Fibroblast of lung (primary cell): Measurements from ENCODE around the gene ERBB4. TPM values are rescaled to one million over a fixed set of nuclear protein-coding genes. Genes with fewer than 3 reads are reported as not detected.

Source experiments
- DNase-seq, 2 donors: peaks; one replicate each; pipeline versions ENCODE4 v3.0.0 to v3.0.0-alpha.2; 2010; ENCODE audit warnings: low read depth in 2 of 2
- H2AFZ ChIP-seq: 2 replicates; pipeline ENCODE4 v1.5.1; 2012; ENCODE audit warnings: low read length, control low read depth, inconsistent platforms
- H3K27ac ChIP-seq: 2 replicates; pipeline ENCODE4 v1.5.1; 2011; ENCODE audit warnings: low read length, control low read depth; ENCODE audit not compliant: insufficient read depth
- H3K27me3 ChIP-seq: 2 replicates; pipeline ENCODE4 v1.5.1; 2011; ENCODE audit warnings: mild to moderate bottlenecking, low read length; ENCODE audit not compliant: control insufficient read depth, insufficient read depth
- H3K36me3 ChIP-seq: 2 replicates; pipeline ENCODE4 v1.5.1; 2011; ENCODE audit warnings: low read length; ENCODE audit not compliant: control insufficient read depth, insufficient read depth
- H3K4me1 ChIP-seq: 2 replicates; pipeline ENCODE4 v1.5.1; 2011; ENCODE audit warnings: low read length; ENCODE audit not compliant: control insufficient read depth, insufficient read depth; ENCODE audit errors: extremely low read depth
- H3K4me2 ChIP-seq: 2 replicates; pipeline ENCODE4 v1.5.1; 2011; ENCODE audit warnings: low read length, control low read depth; ENCODE audit not compliant: insufficient read depth; ENCODE audit errors: extremely low read depth
- H3K4me3 ChIP-seq, 4 experiments: fragments of 200-600 bp in 1 of 4; sonication (generic) in 1 of 4; replicated peaks in 1 of 4; 2 replicates each; pipeline ENCODE4 v1.5.1; 2011 to 2016; ENCODE audit warnings: low read length in 4 of 4, low read depth in 3 of 4, mild to moderate bottlenecking in 3 of 4, control low read depth in 2 of 4, inconsistent platforms in 1 of 4, mixed read lengths in 1 of 4; ENCODE audit not compliant: insufficient read depth in 1 of 4; ENCODE audit errors: control extremely low read depth in 1 of 4
- H3K79me2 ChIP-seq: 2 replicates; pipeline ENCODE4 v1.5.1; 2012; ENCODE audit warnings: mild to moderate bottlenecking, low read length, inconsistent platforms; ENCODE audit not compliant: control insufficient read depth, insufficient read depth
- H3K9ac ChIP-seq: 2 replicates; pipeline ENCODE4 v1.5.1; 2011; ENCODE audit warnings: mild to moderate bottlenecking, low read length, control low read depth; ENCODE audit not compliant: insufficient read depth
- H3K9me3 ChIP-seq: 2 replicates; pipeline ENCODE4 v1.5.1; 2012; ENCODE audit warnings: low read depth, low read length; ENCODE audit not compliant: control insufficient read depth, insufficient read depth
- H4K20me1 ChIP-seq: 2 replicates; pipeline ENCODE4 v1.5.1; 2011; ENCODE audit warnings: low read length; ENCODE audit not compliant: control insufficient read depth, insufficient read depth; ENCODE audit errors: extremely low read depth
- EZH2 ChIP-seq: IDR thresholded peaks from 2 replicates; pipeline ENCODE4 v1.5.1; 2012; ENCODE audit warnings: low read length, control low read depth, mild to moderate bottlenecking; ENCODE audit errors: missing control alignments
- polyA plus RNA-seq, 2 donors: library from polyadenylated mRNA; depleted of rRNA in 1 of 2; stranded (reverse) in 1 of 2; unstranded in 1 of 2; fragments of >200 nt; gene quantifications; 2 replicates each; pipeline ENCODE4 v1.2.1, GENCODE V29; 2011 to 2012; ENCODE audit warnings: missing spikeins in 1 of 2
- total RNA-seq: library from RNA; depleted of rRNA; stranded (reverse); fragments of >200 nt; gene quantifications from 2 replicates; pipeline ENCODE4 v1.2.1, GENCODE V29; 2014
- TF ChIP-seq, protein P1 (sequence below), 2 donors: IDR thresholded peaks in 1 of 2; conservative IDR thresholded peaks in 1 of 2; 1 replicate in 1 of 2; 2 replicates in 1 of 2; pipeline ENCODE4 v1.5.1; 2011 to 2012; ENCODE audit warnings: low read length in 2 of 2, control low read depth in 1 of 2, inconsistent platforms in 1 of 2, low read depth in 1 of 2, mild to moderate bottlenecking in 1 of 2

ERBB4 gene
- total and polyA plus RNA-seq, 2 donors (not counting 1 experiment from before 2014, with no cell fraction given): 0.08 to 0.17 TPM

DNA sequence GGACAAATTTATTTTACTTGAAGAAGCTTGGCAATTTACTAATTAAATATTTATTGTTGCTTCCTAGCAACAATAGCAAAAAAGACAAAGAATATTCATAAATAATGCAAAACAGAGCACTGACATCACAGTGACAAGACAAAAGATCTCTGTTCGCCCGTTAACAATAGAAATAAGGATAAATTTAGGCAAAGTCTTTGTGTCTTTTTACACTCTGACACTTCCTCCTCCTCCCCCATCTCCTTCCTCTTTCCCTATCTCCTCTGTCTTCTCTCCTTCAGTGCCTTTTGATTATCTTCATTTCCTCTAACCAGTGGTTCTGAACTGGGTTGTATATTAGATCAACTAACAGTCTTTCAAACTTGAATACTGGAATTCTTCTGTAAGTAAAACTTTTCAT is 808.4 kb downstream of the ERBB4 start:
- no peaks in the 10 kb centered on the region for H3K79me2 ChIP-seq

DNA sequence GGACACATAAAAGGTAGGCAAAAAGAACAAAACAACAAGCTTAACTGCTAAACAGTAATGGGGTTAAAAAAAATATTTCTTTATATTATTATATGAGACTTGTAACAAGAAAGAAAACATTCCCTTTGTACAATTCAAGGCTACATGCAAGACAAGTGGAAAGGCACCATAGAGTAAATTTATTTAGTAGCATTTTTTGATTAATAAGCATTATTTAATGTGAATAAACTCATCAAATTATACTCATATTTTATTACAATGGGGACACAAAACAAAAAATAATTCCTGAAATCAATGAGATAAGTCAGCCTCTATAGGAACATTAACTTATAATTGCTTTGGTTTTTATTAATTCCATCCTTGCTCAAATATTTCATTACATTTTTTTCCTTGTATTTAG is 809.2 kb downstream of the ERBB4 start:
- no peak for TF ChIP-seq EZH2
- TF ChIP-seq, protein P1, sequence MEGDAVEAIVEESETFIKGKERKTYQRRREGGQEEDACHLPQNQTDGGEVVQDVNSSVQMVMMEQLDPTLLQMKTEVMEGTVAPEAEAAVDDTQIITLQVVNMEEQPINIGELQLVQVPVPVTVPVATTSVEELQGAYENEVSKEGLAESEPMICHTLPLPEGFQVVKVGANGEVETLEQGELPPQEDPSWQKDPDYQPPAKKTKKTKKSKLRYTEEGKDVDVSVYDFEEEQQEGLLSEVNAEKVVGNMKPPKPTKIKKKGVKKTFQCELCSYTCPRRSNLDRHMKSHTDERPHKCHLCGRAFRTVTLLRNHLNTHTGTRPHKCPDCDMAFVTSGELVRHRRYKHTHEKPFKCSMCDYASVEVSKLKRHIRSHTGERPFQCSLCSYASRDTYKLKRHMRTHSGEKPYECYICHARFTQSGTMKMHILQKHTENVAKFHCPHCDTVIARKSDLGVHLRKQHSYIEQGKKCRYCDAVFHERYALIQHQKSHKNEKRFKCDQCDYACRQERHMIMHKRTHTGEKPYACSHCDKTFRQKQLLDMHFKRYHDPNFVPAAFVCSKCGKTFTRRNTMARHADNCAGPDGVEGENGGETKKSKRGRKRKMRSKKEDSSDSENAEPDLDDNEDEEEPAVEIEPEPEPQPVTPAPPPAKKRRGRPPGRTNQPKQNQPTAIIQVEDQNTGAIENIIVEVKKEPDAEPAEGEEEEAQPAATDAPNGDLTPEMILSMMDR (conservative IDR thresholded peaks at IDR 0.05 in 1 of 2, IDR thresholded peaks at IDR 0.05 in 1 of 2; ENCODE audit: low read depth in 1 of 2, low read length in 2 of 2): no peak
- Histone ChIP-seq H3K27me3 (no peaks in the 10 kb centered on the region), H2AFZ (no peak overlapping the region), H3K4me3 (no peak overlapping the region), H3K4me2 (no peak overlapping the region), H3K27ac (no peak overlapping the region), H3K4me1 (no peaks in the 10 kb centered on the region), H3K9ac (no peak overlapping the region), H3K9me3 (no peaks in the 10 kb centered on the region), H3K79me2 (no peaks in the 10 kb centered on the region), H4K20me1 (no peaks in the 10 kb centered on the region), H3K36me3 (no peaks in the 10 kb centered on the region)
- no peak for DNase-seq

More for the DNA sequence above, 808.4 kb downstream of the ERBB4 start:
- H4K20me1 ChIP-seq: no peaks in the 10 kb centered on the region
- no peaks in the 10 kb centered on the region for H3K36me3 ChIP-seq
- no peak for DNase-seq
- no peak overlapping the region for H3K4me2 ChIP-seq
- no peaks in the 10 kb centered on the region for H3K9me3 ChIP-seq
- H3K4me1 ChIP-seq: no peaks in the 10 kb centered on the region
- no peak overlapping the region for H3K9ac ChIP-seq
- no peaks in the 10 kb centered on the region for H3K27me3 ChIP-seq
- H3K4me3 ChIP-seq: no peak overlapping the region
- H2AFZ ChIP-seq: no peak overlapping the region
- no peak overlapping the region for H3K27ac ChIP-seq
- TF ChIP-seq, protein P1 (conservative IDR thresholded peaks at IDR 0.05 in 1 of 2, IDR thresholded peaks at IDR 0.05 in 1 of 2; ENCODE audit: low read depth in 1 of 2, low read length in 2 of 2): no peak
- TF ChIP-seq EZH2: no peak

DNA sequence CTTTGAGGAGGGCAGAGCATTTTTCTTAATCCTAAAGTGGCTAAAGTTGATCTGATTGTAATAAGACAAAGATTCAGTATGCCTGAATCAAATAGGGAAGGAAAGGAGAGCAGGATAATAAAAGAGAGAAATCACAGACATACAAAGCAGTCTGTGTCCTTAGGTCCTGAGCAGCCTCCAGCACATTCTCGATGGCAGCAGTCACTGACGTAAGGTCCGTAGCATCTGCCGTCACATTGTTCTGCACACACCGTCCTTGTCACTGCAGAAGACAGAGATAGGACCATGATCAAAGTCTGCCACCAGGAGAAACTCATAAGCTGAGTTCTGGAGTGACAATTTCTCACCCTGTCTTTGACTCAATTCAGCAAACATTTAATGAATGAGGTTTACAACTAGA is 813.7 kb downstream of the ERBB4 start:
- TF ChIP-seq, protein P1 (conservative IDR thresholded peaks at IDR 0.05 in 1 of 2, IDR thresholded peaks at IDR 0.05 in 1 of 2; ENCODE audit: low read depth in 1 of 2, low read length in 2 of 2): no peak
- no peak for TF ChIP-seq EZH2
- H3K4me1 ChIP-seq: no peaks in the 10 kb centered on the region
- H3K27ac ChIP-seq: no peak overlapping the region
- H3K4me2 ChIP-seq: no peak overlapping the region
- H2AFZ ChIP-seq: no peak overlapping the region
- no peak overlapping the region for H3K4me3 ChIP-seq
- no peak for DNase-seq
- no peak overlapping the region for H3K9ac ChIP-seq
- no peaks in the 10 kb centered on the region for H3K79me2 ChIP-seq
- no peaks in the 10 kb centered on the region for H3K36me3 ChIP-seq
- no peaks in the 10 kb centered on the region for H3K9me3 ChIP-seq
- no peaks in the 10 kb centered on the region for H3K27me3 ChIP-seq
- H4K20me1 ChIP-seq: no peaks in the 10 kb centered on the region
